Body of pancreas (tissue), 4 donors: ENCODE results near the gene SBNO1.

Experiments used
- POLR2A ChIP-seq, 3 donors: fragments of 450-650 bp; IDR thresholded peaks; one replicate each; pipeline ENCODE4 v1.6.1; 2016; ENCODE audit warnings: antibody characterized with exemption in 3 of 3, mild to moderate bottlenecking in 2 of 3
- TF ChIP-seq, protein P1 (sequence below), 7 experiments: fragments of 450-650 bp in 4 of 7; fragments of 200-600 bp in 3 of 7; sonication (generic) in 3 of 7; IDR thresholded peaks; one replicate each; pipeline ENCODE4 v1.5.1; 2016 to 2019; ENCODE audit warnings: antibody characterized with exemption in 7 of 7

DNA sequence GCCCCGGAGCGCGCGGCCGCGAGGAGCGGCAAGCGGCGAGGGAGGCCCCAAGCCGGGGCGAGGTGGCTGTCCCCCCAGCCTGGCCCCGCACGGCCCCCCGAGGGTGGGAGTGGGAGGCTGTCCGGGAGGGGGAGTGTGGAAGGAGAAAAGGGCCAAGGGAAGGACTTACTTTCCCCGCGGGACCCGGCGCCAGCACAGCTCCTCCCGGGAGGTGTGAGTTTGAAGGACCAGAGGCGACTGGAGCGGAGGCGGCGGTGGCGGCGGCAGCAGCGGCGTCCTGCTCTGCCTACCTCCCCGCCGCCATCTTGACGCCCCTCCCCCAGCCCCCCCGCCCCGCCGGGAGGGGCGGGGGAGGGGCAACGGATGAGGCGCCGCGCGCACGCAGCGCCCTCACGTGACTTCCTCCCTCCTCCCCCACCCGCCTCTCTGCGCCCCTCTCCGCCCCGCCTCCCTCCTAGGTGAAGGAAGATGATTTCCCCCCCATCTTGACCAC is at the start of gene SBNO1:
- TF ChIP-seq, protein P1, sequence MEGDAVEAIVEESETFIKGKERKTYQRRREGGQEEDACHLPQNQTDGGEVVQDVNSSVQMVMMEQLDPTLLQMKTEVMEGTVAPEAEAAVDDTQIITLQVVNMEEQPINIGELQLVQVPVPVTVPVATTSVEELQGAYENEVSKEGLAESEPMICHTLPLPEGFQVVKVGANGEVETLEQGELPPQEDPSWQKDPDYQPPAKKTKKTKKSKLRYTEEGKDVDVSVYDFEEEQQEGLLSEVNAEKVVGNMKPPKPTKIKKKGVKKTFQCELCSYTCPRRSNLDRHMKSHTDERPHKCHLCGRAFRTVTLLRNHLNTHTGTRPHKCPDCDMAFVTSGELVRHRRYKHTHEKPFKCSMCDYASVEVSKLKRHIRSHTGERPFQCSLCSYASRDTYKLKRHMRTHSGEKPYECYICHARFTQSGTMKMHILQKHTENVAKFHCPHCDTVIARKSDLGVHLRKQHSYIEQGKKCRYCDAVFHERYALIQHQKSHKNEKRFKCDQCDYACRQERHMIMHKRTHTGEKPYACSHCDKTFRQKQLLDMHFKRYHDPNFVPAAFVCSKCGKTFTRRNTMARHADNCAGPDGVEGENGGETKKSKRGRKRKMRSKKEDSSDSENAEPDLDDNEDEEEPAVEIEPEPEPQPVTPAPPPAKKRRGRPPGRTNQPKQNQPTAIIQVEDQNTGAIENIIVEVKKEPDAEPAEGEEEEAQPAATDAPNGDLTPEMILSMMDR (IDR thresholded peaks at IDR 0.05) = no peak
- peak; percentile 64 to 81 (median 75) for TF ChIP-seq POLR2A (IDR thresholded peaks at IDR 0.05)
